Measurements from ENCODE around the gene PINLYP.

DNA sequence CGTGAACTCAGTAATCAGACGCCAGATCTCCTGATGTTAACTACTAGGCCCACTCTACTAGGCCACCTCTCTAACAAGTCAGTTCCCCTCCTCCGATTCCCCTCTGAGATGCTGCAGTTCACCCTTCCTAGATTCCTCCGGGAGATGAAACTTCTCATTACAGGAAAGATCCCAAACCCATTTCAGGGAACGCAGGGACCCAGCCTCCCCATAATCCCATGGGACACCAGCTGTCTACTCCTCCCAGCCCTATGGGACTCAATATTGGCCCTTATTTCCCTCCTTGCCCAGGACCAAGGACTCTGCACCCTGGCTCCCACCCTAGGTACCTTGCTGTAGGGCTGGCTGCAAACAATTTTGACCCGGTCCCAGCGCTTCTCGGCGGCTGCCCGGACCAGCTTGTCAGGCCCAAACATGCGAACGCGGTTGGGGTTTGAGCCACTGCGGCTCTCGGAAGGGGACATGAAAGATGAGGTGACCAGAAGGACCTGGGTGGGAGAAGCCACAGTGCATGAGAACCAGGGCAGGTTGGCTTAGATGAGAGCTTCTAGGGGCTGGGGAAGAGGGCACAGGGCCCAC, 21.2 kb upstream of the PINLYP start:
- TF ChIP-seq EZH2phosphoT487 (IDR thresholded peaks at IDR 0.05; ENCODE audit: borderline replicate concordance, low read depth, low read length), result no peak
- TF ChIP-seq, protein P1, sequence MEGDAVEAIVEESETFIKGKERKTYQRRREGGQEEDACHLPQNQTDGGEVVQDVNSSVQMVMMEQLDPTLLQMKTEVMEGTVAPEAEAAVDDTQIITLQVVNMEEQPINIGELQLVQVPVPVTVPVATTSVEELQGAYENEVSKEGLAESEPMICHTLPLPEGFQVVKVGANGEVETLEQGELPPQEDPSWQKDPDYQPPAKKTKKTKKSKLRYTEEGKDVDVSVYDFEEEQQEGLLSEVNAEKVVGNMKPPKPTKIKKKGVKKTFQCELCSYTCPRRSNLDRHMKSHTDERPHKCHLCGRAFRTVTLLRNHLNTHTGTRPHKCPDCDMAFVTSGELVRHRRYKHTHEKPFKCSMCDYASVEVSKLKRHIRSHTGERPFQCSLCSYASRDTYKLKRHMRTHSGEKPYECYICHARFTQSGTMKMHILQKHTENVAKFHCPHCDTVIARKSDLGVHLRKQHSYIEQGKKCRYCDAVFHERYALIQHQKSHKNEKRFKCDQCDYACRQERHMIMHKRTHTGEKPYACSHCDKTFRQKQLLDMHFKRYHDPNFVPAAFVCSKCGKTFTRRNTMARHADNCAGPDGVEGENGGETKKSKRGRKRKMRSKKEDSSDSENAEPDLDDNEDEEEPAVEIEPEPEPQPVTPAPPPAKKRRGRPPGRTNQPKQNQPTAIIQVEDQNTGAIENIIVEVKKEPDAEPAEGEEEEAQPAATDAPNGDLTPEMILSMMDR (conservative IDR thresholded peaks at IDR 0.05; ENCODE audit: low read length), result no peak
